ENCODE measurements around the gene THSD4.

Gene THSD4

DNA sequence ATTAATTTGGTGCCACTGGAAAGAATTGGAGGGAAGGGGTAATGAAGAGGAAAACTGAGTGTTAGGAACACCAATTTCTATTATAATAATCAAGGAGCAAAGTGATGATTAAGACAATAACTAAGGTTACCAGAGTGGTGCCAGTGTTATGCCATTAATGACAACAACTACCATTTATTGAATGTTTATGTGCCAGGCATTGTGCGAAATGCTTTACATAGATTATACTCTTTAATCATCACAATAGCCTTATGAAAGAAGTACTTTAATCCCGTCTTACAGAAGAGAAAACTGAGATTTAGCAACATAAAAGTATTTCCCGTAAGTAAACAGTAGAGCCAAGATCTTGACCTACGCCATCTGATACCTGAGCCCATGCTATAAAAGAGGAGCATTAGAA, 507.8 kb downstream of the THSD4 start:
- TF ChIP-seq, protein P1, sequence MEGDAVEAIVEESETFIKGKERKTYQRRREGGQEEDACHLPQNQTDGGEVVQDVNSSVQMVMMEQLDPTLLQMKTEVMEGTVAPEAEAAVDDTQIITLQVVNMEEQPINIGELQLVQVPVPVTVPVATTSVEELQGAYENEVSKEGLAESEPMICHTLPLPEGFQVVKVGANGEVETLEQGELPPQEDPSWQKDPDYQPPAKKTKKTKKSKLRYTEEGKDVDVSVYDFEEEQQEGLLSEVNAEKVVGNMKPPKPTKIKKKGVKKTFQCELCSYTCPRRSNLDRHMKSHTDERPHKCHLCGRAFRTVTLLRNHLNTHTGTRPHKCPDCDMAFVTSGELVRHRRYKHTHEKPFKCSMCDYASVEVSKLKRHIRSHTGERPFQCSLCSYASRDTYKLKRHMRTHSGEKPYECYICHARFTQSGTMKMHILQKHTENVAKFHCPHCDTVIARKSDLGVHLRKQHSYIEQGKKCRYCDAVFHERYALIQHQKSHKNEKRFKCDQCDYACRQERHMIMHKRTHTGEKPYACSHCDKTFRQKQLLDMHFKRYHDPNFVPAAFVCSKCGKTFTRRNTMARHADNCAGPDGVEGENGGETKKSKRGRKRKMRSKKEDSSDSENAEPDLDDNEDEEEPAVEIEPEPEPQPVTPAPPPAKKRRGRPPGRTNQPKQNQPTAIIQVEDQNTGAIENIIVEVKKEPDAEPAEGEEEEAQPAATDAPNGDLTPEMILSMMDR (IDR thresholded peaks at IDR 0.05; ENCODE audit: low read depth, low read length), result no peak
- no peak for DNase-seq (ENCODE audit: low read depth, low spot score)
- no peak overlapping the region for H3K4me3 ChIP-seq (ENCODE audit: low read depth, low read length)
- in situ Hi-C loops (cut with HindIII; ENCODE audit: low sequenced_read_pairs), result no loop called here

DNA sequence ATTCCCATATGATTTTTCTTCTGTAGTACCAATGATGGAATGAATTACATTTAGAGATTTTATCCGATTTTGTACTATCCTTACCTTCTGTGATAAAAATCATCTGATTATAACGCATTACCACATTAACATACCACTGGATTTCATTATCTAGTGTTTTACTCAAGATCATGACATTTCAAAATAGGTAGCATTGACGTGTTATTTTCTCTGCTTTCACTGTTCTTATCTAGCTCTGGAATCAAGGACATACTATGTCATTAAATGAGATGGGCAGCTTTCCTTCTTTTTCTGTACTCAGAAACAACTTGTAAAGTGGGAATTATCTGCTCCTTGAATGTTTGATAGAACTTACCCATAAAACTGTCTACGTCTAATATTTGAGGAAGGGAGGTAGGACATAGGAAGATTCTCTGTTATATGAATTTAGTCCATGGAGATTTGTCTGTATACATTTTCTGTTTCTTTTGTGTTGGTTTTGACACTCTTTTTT, 511.4 kb downstream of the THSD4 start:
- DNase-seq (ENCODE audit: low read depth, low spot score), result no peak
- in situ Hi-C loops (cut with HindIII; ENCODE audit: low sequenced_read_pairs), result no loop called here
- no peak overlapping the region for H3K4me3 ChIP-seq (ENCODE audit: low read depth, low read length)
- TF ChIP-seq, protein P1 (IDR thresholded peaks at IDR 0.05; ENCODE audit: low read depth, low read length), result no peak

DNA sequence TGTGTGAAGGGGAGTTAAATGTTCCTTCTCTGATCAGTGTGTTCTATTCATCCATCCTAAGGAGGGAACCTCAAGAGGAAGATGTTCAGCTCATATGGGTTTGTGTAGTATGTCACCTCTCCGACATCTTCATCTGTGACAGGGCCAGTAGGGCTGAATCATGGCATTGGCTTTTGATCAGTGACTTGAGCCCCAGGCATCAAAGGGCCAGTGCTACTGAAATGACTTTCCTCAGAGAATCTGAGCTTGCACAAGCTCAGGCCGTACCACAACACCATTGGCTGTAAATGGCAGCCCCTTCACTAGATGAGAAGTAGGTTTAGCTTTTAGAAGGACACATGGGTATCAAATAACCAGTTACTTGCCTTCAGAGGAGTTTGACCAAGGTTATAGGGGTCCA, 511.9 kb downstream of the THSD4 start:
- DNase-seq (ENCODE audit: low read depth, low spot score), result no peak
- in situ Hi-C loops (cut with HindIII; ENCODE audit: low sequenced_read_pairs), result no loop called here
- TF ChIP-seq, protein P1 (IDR thresholded peaks at IDR 0.05; ENCODE audit: low read depth, low read length), result no peak
- no peak overlapping the region for H3K4me3 ChIP-seq (ENCODE audit: low read depth, low read length)

DNA sequence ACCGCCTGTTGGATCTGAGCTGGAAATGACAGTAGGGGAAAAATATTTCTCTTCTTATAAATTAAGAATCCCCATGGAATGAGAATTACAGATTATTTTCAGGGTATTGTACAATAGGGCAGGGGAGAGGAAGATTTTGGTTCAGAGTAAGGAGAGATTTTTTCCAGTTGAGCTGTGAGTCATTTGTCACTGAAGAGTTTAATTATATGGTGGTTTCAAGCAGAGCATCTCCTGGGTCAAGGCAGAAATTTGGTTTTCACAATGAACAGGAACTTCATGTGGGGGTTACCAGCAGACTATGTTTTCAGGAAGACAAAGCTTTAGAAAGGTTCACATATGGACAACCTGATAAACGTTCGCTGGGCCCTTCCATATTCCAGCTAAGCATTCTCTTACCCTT, 512.3 kb downstream of the THSD4 start:
- in situ Hi-C loops (cut with HindIII; ENCODE audit: low sequenced_read_pairs), result no loop called here
- no peak for DNase-seq (ENCODE audit: low read depth, low spot score)
- H3K4me3 ChIP-seq (ENCODE audit: low read depth, low read length), result no peak overlapping the region
- TF ChIP-seq, protein P1 (IDR thresholded peaks at IDR 0.05; ENCODE audit: low read depth, low read length), result no peak

DNA sequence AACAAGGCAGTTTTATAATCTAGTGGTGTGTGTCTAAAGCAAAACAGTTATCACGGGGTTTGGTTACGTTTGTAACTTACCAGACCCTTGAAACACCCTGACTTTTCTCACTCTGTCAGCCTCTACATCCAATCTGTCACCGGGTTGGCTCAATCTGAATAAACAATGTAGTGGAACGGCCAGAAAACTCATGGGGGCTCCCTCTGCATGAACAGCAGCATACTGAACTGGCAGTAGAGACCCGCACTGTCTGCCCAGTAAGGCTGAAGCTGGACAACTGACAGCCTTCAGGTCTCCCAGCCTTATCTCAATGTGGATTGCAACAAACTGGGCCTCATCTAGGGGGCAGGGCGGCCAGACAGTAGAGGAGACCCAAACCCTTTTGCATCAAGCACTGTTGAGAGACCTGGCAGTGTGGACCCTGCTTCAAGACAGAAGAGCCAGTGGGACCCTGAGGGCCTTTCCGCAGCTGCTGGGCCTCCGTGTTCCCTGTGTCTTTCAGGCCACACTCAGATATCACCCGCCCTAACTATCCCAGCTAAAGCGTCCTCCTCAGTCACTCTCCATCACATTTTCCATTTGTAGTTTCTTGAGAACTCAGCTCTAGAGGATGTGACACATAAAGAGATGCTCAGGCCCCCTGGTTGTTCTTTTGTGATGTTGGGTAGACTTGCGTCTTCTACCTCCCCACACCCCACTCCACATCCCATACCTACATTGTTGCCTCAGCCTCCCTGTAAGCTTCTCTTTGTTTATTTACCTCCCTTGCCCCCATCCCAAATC, 513.9 kb downstream of the THSD4 start:
- in situ Hi-C loops (cut with HindIII; ENCODE audit: low sequenced_read_pairs), result no loop called here
- no peak for DNase-seq (ENCODE audit: low read depth, low spot score)
- TF ChIP-seq, protein P1 (IDR thresholded peaks at IDR 0.05; ENCODE audit: low read depth, low read length), result no peak
- H3K4me3 ChIP-seq (ENCODE audit: low read depth, low read length), result no peak overlapping the region

DNA sequence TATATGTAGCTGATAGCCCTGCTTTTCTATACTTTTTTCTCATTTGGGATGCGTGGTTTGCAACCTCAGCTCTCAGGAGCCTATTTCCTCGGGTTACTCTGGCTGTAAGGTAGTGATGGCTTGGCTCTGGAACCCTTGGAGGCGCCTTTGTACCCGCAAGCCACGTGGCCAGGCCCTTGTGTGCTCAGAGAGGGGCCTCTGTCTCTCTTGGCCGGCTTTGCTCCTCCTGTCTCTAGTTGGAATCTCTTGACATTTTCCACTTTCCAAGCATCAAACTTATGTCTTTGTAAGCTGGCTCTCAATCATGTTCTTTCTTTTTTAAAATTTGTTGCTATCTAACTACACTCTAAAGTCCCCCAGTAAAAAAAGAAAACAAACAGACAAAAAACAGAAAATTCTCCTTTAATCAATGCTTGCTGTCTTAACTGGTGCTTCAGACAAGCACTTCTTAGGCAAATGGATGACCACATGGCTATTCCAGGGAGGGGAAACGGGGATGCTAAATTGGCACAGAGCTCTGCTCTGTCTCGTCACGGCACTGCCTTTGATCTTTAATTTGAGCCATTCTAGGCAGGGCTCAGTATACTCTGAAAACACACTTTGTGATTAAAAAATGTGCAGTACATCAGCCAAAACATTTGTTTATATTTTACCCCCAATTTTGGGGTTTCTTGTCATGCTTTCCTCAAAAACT, 514.7 kb downstream of the THSD4 start:
- no peak overlapping the region for H3K4me3 ChIP-seq (ENCODE audit: low read depth, low read length)
- no peak for DNase-seq (ENCODE audit: low read depth, low spot score)
- in situ Hi-C loops (cut with HindIII; ENCODE audit: low sequenced_read_pairs), result no loop called here
- TF ChIP-seq, protein P1 (IDR thresholded peaks at IDR 0.05; ENCODE audit: low read depth, low read length), result no peak
